Caco-2 (cell line): Measurements from ENCODE around the gene SH3BP1. TPM values are rescaled to one million over a fixed set of nuclear protein-coding genes. Genes with fewer than 3 reads are reported as not detected.
A peak's percentile ranks its signal among the peaks of the same experiment; 100 is the strongest.

Experiments used
- BruUV-seq: library from RNA; stranded (reverse); fragments of 400-500 nt; replicated peaks from 2 replicates; lab custom pipeline; 2021; lab: Mats Ljungman, UMichigan
- CTCF ChIA-PET: fragments of 300-600 bp; sonication (Branson Sonifier 250); formaldehyde crosslinking; loops from one replicate; lab custom pipeline; 2022; ENCODE audit warnings: antibody characterized with exemption; lab: Charles Lee
- POLR2A ChIA-PET: fragments of 300-600 bp; sonication (Branson Sonifier 250); formaldehyde crosslinking; loops from one replicate; lab custom pipeline; 2022; ENCODE audit warnings: antibody characterized with exemption; lab: Charles Lee
- DNase-seq, 2 experiments: peaks; one replicate each; pipeline versions ENCODE4 v3.0.0 to v3.0.0-alpha.2; 2020 to 2022
- H3K27me3 ChIP-seq: replicated peaks from 2 replicates; pipeline ENCODE4 v1.6.0; 2011; ENCODE audit warnings: low read length; ENCODE audit not compliant: control insufficient read depth, insufficient read depth
- H3K36me3 ChIP-seq: 2 replicates; pipeline ENCODE4 v1.5.1; 2011; ENCODE audit warnings: low read length; ENCODE audit not compliant: control insufficient read depth, insufficient read depth
- H3K4me1 ChIP-seq: fragments of 250-450 bp; sonication (Bioruptor Pico); 2 replicates; pipeline ENCODE4 v1.5.1; 2020; ENCODE audit warnings: mild to moderate bottlenecking
- H3K4me3 ChIP-seq: 2 replicates; pipeline ENCODE4 v1.5.1; 2011; ENCODE audit warnings: low read depth, mild to moderate bottlenecking, control low read depth, low read length
- H3K9me3 ChIP-seq: fragments of 250-450 bp; sonication (Bioruptor Pico); 2 replicates; pipeline ENCODE4 v1.5.1; 2020; ENCODE audit warnings: mild to moderate bottlenecking, moderate library complexity
- H3K27ac Mint-ChIP-seq: one replicate; pipeline ENCODE4 v1.8.0; 2022; ENCODE audit warnings: mixed read lengths; ENCODE audit not compliant: unreplicated experiment
- H3K27me3 Mint-ChIP-seq: one replicate; pipeline ENCODE4 v1.8.0; 2022; ENCODE audit warnings: mixed read lengths; ENCODE audit not compliant: insufficient read depth, unreplicated experiment
- H3K36me3 Mint-ChIP-seq: one replicate; pipeline ENCODE4 v1.8.0; 2022; ENCODE audit warnings: mild to moderate bottlenecking, mixed read lengths; ENCODE audit not compliant: insufficient read depth, unreplicated experiment
- H3K4me1 Mint-ChIP-seq: one replicate; pipeline ENCODE4 v1.8.0; 2022; ENCODE audit warnings: low read depth, mixed read lengths; ENCODE audit not compliant: unreplicated experiment
- H3K4me3 Mint-ChIP-seq: one replicate; pipeline ENCODE4 v1.8.0; 2022; ENCODE audit warnings: mild to moderate bottlenecking, moderate library complexity, mixed read lengths; ENCODE audit not compliant: unreplicated experiment
- H3K9me3 Mint-ChIP-seq: one replicate; pipeline ENCODE4 v1.8.0; 2022; ENCODE audit warnings: mixed read lengths; ENCODE audit not compliant: unreplicated experiment
- intact Hi-C: fragments of 100-400 bp; cut with micrococcal nuclease; formaldehyde crosslinking; loops from one replicate; pipeline ENCODE4 v1.10.0; 2022; ENCODE audit not compliant: unreplicated experiment
- total RNA-seq: library from RNA; stranded (reverse); gene quantifications from 2 replicates; pipeline ENCODE4 v1.2.3, GENCODE V29; 2022
- TF ChIP-seq, protein P1 (sequence below), 2 experiments: fragments of 200-600 bp in 1 of 2; IDR thresholded peaks; 1 replicate in 1 of 2; 2 replicates in 1 of 2; pipeline versions ENCODE4 v1.5.1 to v1.8.0; 2011 to 2022; ENCODE audit warnings: antibody characterized with exemption in 1 of 2, control low read depth in 1 of 2, inconsistent platforms in 1 of 2, low read depth in 1 of 2, low read length in 1 of 2, mild to moderate bottlenecking in 1 of 2, moderate library complexity in 1 of 2; ENCODE audit not compliant: insufficient read depth in 1 of 2, severe bottlenecking in 1 of 2, unreplicated experiment in 1 of 2

Gene SH3BP1
- total RNA-seq, 1 experiment from 2014 or later = 19.8 TPM

DNA sequence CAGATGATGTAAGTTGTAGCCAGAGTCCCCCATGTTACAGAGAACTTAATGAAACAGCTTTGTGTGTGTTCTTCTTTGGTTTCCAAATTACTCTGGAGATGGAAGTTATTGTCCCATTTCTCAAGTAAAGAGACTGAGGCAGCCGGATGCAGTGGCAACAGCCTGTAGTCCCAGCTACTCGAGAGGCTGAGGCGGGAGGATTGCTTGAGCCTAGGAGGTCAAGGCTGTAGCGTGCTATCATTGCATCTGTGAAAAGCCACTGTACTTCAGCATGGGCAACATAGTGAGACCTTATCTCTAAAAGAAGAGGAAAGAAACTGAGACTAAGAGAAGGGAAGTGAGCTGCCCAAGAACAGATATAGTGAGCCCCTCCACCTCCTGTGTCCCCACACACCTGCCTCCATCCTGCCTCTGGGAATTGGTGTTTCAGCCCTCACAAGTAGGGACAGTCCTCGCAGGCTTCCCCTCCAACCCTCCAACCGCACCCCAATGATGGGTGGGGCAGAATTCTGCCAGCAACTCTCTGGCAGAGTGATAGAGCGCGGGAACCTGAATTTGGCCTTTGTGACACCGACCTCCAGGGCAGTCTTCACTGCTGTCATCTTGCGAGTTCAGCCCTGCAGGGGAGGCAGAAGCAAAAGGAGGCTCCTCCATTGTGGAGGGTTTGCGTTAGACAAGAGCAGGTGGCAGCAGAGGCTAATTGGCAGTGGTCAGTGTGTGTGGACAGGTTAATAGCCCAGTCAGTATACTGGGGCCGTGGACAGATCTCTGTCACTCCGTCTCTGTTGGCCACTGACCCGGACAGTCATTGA is 20.6 kb downstream of the SH3BP1 start:
- ChIA-PET CTCF (interaction anchor here (1.5 to 3.9 kb wide), 3 partner anchors 17 to 22 kb away, joined by 12 to 66 read pairs (median 15); no protein-coding TSS in a partner anchor), POLR2A (interaction anchor here (2.2 kb wide), 1 partner anchor 17 kb away, joined by 7 read pairs; no protein-coding TSS in a partner anchor)
- no peaks in the 10 kb centered on the region for H3K27me3 ChIP-seq
- no peaks in the 10 kb centered on the region; the same call in 1 of the 2 replicates for H3K36me3 ChIP-seq
- peaks cover 18% of the 10 kb centered on the region for H3K4me1 ChIP-seq
- intact Hi-C loops = loop anchor here (2.0 to 5.0 kb wide), 2 partner anchors 17 to 132 kb away; no protein-coding TSS in a partner anchor
- H3K36me3 Mint-ChIP-seq = peaks cover 26% of the 10 kb centered on the region
- peak overlapping the region; percentile 89 for H3K4me3 Mint-ChIP-seq
- no peaks in the 10 kb centered on the region for H3K9me3 ChIP-seq
- TF ChIP-seq, protein P1, sequence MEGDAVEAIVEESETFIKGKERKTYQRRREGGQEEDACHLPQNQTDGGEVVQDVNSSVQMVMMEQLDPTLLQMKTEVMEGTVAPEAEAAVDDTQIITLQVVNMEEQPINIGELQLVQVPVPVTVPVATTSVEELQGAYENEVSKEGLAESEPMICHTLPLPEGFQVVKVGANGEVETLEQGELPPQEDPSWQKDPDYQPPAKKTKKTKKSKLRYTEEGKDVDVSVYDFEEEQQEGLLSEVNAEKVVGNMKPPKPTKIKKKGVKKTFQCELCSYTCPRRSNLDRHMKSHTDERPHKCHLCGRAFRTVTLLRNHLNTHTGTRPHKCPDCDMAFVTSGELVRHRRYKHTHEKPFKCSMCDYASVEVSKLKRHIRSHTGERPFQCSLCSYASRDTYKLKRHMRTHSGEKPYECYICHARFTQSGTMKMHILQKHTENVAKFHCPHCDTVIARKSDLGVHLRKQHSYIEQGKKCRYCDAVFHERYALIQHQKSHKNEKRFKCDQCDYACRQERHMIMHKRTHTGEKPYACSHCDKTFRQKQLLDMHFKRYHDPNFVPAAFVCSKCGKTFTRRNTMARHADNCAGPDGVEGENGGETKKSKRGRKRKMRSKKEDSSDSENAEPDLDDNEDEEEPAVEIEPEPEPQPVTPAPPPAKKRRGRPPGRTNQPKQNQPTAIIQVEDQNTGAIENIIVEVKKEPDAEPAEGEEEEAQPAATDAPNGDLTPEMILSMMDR (IDR thresholded peaks at IDR 0.05; ENCODE audit: insufficient read depth in 1 of 2, low read depth in 1 of 2, low read length in 1 of 2, severe bottlenecking in 1 of 2, unreplicated experiment in 1 of 2) = no peak
- H3K4me3 ChIP-seq = peak overlapping the region; percentile 98
- peak overlapping the region; percentile 29 for H3K27ac Mint-ChIP-seq
- H3K4me1 Mint-ChIP-seq = peaks cover 19% of the 10 kb centered on the region
- no peaks in the 10 kb centered on the region for H3K9me3 Mint-ChIP-seq
- DNase-seq = no peak
- BruUV-seq = TSS peak; percentile 44
- H3K27me3 Mint-ChIP-seq = no peaks in the 10 kb centered on the region

DNA sequence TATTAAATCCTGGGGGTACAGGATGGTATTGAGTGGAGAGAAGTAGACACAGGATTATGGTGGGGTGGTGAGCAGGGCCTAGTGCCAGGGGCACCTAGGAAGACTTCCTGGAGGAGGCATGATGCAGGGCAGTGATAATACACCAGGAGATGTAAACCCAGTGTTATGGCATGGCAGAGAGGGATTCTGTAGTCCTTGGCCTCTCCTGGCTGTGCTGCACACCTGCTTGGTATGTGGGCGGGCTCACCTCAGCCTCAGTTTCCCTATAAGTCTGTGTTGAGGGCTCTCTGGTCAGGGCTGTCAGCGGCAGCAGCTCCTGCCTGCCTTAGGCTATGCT is 21.2 kb downstream of the SH3BP1 start:
- ChIA-PET CTCF (interaction anchor here (0.9 to 3.9 kb wide), 3 partner anchors 17 to 131 kb away, joined by 3 to 66 read pairs (median 12); no protein-coding TSS in a partner anchor), POLR2A (no interaction called here)
- H3K4me3 ChIP-seq = no peak overlapping the region
- H3K27me3 Mint-ChIP-seq = no peaks in the 10 kb centered on the region
- no peaks in the 10 kb centered on the region for H3K27me3 ChIP-seq
- peaks cover 26% of the 10 kb centered on the region for H3K36me3 Mint-ChIP-seq
- no peaks in the 10 kb centered on the region for H3K9me3 ChIP-seq
- no peak overlapping the region for H3K27ac Mint-ChIP-seq
- peak overlapping the region; percentile 89 for H3K4me3 Mint-ChIP-seq
- TF ChIP-seq, protein P1 (IDR thresholded peaks at IDR 0.05; ENCODE audit: insufficient read depth in 1 of 2, low read depth in 1 of 2, low read length in 1 of 2, severe bottlenecking in 1 of 2, unreplicated experiment in 1 of 2) = no peak
- H3K9me3 Mint-ChIP-seq = no peaks in the 10 kb centered on the region
- H3K36me3 ChIP-seq = no peaks in the 10 kb centered on the region; the same call in 1 of the 2 replicates
- intact Hi-C loops = no loop called here
- H3K4me1 ChIP-seq = peaks cover 18% of the 10 kb centered on the region
- H3K4me1 Mint-ChIP-seq = peaks cover 19% of the 10 kb centered on the region
- no peak for DNase-seq
- BruUV-seq = no TSS peak

DNA sequence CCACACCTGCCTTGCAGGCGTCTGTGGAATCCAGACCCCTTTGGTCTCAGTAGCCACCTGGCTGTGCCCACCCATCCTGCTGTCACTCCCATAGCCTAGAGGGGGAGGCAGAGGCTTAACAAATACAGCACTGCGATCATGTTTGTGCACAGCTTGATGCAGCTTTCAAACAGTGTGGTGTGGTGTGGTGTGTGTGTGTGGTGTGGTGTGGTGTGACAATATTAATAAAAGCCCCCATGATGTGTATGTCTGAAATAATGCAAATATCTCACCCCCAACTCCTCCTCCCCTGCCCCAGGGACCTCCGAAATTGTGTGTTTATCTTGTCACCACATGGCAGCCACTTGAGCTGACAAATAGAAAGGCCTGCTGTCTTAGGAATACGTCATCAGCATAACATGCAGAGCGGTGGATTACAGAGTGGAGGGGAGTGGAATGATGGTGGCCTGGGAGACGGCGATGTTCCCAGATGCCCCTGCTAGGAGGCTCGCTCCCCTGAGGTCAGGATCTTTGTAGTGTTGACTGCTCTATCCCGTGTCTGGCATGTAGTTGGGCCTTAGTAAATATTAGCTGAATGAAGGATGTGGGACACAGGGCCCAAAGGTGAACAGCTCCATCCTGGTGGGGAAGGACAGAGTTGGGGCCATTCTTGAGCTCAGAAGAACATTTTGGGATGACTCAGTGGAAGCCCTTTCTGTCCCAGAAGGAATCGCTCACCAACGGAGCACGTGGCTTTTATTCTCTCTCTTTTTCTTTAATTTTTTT is 21.9 kb downstream of the SH3BP1 start:
- TF ChIP-seq, protein P1 (IDR thresholded peaks at IDR 0.05; ENCODE audit: insufficient read depth in 1 of 2, low read depth in 1 of 2, low read length in 1 of 2, severe bottlenecking in 1 of 2, unreplicated experiment in 1 of 2) = peak in 1 of 2 experiments; percentile 39
- H3K27me3 Mint-ChIP-seq = no peaks in the 10 kb centered on the region
- H3K27ac Mint-ChIP-seq = no peak overlapping the region
- Histone ChIP-seq H3K36me3 (no peaks in the 10 kb centered on the region; the same call in 1 of the 2 replicates), H3K27me3 (no peaks in the 10 kb centered on the region), H3K4me3 (no peak overlapping the region; the same call in 1 of the 2 replicates), H3K4me1 (peaks cover 18% of the 10 kb centered on the region), H3K9me3 (no peaks in the 10 kb centered on the region)
- peaks cover 19% of the 10 kb centered on the region for H3K4me1 Mint-ChIP-seq
- no peak for DNase-seq
- H3K36me3 Mint-ChIP-seq = peaks cover 32% of the 10 kb centered on the region
- ChIA-PET POLR2A (interaction anchor here (0.7 kb wide), 1 partner anchor 67 kb away, joined by 9 read pairs; no protein-coding TSS in a partner anchor), CTCF (interaction anchor here (0.5 to 1.5 kb wide), 8 partner anchors 10 to 1549 kb away, joined by 3 to 12 read pairs (median 6); no protein-coding TSS in a partner anchor)
- intact Hi-C loops = no loop called here
- no peaks in the 10 kb centered on the region for H3K9me3 Mint-ChIP-seq
- no TSS peak for BruUV-seq
- H3K4me3 Mint-ChIP-seq = no peak overlapping the region
